Dermis blood vessel endothelial cell (primary cell): ENCODE measurements around the gene GALNT9. TPM values are rescaled to one million over a fixed set of nuclear protein-coding genes. Genes with fewer than 3 reads are reported as not detected.
A peak's percentile ranks its signal among the peaks of the same experiment; 100 is the strongest.

Source experiments
- DNase-seq: peaks from one replicate; pipeline ENCODE4 v3.0.0; 2010
- total RNA-seq: library from RNA; depleted of rRNA; stranded (reverse); fragments of >200 nt; gene quantifications from 2 replicates; pipeline ENCODE4 v1.2.3, GENCODE V29; 2014

Gene GALNT9
- total RNA-seq, 1 donor from 2014 or later, result 0.17 TPM

DNA sequence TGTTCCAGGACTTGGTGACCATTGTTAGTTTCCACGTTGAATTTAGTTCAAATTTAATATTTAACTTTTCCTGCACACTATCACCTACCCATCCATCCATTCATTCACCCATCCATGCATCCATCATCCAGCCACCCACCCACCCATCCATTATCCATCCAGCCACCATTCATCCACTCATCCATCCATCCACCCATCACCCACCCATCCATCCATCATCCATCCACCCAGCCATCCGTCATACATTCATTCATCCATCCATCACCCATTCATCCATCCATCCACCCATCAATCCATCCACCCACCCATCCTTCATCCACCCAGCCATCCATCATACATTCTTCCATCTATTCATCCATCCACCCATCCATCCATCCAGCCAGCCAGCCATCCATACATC lies 163.3 kb downstream of the GALNT9 start:
- DNase-seq, result no peak

DNA sequence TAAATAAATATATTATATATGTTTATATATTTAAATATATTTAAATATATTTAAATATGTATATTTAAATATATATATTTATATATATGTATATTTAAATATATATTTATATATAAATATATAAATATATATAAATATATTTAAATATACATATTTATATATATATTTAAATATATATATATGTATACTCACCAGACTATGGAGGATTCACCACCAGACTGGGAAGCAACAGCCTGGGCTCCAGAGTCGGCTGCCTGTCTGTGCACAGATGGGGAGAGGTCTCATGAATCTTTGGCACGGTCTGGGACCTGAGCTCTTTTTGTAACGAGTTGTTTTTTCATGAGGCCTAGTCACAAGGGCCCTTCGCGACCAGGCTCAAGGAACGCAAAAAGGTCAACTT lies 163.8 kb downstream of the GALNT9 start:
- DNase-seq, result no peak

DNA sequence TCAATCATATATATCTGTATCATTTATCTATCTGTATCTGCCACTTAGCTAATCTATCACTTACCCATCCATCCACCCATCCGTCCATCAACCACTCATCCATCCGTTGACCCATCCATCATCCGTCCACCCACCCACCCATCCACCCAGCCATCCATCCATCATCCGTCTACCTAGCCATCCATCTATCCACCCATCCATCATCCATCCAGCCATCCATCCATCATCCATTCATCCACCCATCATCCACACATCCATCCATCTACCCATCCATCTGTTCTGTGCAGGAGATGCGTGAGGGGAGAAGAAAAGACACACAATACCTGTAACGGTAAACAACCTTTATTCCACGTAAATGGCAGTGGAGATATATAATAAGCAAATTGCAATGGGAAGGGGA lies 165.0 kb downstream of the GALNT9 start:
- no peak for DNase-seq

DNA sequence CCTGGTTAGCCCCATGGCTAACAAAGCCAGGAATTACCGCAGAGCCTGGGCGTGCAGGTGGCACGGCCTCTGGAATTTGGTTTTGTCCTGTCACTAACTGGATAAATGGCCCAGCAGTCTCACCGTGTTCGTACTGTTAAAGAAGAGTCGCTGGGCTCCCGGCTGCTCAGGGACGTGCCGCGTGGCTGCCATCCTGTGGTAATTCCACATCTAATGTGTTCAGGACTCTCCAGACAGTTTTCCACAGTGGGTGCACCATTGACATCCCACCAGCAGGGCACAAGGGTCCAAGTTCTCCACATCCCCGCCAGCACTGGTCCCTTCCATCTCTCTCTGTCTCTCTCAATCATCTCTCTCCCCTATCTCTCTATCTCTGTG lies 165.5 kb downstream of the GALNT9 start:
- no peak for DNase-seq

DNA sequence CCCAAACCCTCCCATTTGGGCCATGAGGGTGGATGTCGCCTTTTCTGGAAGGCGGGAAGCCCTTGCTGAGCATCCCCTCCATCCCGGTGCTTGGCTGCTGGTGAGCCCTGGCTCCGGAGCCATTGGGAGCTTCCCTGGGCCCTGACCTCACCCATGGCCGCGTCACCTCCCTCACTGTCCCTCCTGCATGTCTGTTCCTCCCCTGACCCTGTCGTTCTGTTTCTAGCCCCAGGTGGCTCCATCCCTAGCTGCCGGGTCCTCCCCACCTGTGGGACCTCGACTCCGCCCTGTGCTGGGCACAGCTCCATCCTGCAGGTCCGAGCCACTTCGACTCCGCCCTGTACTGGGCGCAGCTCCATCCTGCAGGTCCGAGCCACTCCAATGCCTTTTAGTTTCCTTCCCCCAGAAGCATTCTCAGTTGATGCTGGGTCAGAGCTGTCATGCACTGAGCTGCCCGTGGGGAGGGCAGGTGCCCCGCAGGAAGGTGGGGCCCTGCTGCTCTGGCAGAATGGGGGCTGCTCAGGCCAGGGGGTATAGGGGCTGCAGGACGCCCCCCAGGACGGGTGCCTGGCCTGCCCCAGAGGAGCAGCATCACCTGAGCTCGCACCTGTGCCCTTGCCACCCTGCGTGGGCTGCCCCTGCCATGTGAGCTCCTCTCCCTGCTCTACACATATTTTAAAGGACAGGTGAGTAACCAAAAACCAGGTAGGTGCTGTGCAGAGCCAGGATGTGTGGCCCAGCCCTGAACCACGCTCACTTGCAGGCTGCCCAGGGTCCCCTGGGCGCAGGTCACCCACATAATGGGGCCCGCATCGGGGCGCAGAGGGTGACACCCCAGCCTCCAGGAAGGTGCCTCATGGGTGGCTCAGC lies 166.1 kb downstream of the GALNT9 start:
- no peak for DNase-seq

DNA sequence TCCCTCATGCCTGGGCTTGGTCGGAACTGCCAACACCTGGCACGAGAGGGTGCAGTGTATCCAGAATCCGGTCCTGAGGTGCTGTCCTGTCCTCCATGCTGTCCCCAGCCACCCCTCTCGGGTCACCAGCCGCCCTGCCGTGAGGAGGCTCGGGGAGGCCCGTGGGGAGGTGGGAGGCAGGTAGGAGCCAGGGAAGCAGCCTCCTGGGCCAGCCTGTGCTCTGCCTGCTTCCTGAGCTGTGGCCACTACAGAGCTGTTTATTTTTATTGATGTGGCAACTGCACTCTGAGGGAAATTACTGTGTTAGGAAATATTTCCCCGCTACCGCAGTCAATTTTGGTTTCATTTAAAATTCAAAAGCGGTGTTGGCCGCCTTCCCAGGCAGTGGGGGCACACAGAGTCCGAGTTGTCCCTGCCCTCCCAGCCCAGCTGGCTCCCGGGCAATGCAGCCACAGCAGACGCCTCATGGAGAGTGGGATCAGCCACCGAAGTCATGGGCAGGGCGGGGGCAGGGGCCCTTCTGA lies 166.8 kb downstream of the GALNT9 start:
- DNase-seq, result peak; percentile 45

DNA sequence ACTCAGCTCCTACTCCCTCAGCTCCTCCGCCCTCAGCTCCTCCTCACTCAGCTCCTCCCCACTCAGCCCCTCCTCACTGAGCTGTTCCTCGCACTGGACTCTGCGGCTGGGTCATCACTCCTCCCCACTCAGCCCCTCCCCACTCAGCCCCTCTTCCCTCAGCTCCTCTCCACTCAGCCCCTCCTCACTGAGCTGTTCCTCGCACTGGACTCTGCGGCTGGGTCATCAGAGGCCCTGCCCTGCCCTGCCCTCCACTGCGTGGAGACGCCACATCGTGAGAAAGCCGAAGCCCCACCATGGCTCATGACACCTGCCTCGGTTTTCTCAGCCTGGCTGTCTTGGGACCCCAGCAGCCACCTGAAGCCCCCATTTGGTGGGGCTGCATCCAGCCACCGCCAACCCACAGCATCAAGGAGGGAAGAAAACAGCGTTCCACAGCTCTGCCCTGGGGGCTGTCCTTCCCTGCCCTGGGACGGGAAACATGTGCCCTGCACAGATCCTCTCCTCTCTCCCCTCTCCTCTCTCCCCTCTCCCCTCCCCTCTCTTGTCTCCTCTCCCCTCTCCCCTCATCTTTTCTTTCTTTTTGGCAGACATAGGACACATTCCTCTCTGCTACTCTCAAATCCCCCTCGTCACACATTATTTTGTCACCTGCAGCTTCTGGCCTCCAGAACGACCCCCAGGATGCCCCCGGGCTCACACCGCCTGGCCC lies 167.4 kb downstream of the GALNT9 start:
- no peak for DNase-seq

DNA sequence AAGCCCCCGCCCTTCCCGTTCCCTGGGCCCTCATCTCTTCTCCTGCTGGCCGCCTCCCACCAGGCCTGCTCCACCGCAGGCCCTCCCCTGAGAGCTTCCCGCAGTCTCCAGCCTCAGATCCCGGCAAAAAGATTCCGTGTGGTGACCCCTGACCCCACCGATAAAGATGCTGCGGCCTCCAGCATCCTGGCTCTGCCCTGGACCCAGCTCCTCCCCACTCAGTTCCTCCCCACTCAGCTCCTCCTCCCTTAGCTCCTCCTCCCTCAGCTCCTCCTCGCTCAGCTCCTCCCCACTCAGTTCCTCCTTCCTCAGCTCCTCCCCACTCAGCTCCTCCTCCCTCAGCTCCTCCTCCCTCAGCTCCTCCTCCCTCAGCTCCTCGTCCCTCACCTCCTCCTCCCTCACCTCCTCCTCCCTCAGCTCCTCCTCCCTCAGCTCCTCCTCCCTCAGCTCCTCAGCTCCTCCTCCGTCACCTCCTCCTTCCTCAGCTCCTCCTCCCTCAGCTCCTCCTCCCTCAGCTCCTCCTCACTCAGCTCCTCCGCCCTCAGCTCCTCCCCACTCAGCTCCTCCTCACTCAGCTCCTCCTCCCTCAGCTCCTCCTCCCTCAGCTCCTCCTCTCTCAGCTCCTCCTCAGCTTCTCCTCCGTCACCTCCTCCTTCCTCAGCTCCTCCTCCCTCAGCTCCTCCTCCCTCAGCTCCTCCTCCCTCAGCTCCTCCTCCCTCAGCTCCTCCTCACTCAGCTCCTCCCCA lies 168.2 kb downstream of the GALNT9 start:
- DNase-seq, result peak; percentile 44

DNA sequence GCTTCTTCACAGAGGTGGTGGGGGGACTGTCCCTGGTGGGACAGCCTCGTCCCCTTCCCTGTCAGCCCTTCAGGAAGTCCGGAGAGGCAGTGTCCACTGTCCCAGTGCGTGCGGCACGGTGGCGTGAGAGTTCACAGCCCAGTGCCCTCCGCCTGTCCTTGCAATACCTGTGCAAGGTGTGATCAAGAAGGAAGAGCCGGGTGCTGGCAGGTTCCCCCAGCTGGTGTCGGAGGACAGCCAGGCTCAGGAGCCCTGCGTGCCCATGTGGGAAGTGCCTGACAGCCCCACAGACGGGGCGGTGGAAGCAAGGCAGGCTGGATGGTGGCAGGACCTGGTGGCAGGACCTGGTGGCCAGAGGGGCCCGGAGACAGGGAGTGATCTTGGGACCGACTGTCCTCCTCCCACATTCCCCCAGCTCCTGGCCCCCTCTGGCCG lies 168.8 kb downstream of the GALNT9 start:
- no peak for DNase-seq

DNA sequence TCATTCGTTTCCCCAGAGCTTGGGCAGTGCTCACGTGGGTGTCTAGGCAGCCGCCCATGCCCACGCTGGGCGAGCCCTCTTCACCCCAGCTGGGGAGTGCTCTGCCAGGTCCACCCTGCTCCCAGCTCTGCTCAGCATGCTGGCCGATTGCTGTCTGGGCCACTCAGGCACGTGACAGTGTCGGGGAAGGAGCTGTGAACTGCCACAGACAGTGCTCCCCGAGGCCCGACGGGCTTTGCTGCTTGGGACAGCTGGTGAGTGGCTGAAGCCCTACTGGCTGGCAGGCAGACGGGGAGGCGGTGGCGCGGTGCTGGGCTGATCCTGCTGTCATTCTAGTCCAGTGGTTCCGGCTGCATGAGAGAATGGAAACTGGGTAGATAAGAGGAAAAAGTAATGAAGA lies 169.4 kb downstream of the GALNT9 start:
- DNase-seq, result no peak

DNA sequence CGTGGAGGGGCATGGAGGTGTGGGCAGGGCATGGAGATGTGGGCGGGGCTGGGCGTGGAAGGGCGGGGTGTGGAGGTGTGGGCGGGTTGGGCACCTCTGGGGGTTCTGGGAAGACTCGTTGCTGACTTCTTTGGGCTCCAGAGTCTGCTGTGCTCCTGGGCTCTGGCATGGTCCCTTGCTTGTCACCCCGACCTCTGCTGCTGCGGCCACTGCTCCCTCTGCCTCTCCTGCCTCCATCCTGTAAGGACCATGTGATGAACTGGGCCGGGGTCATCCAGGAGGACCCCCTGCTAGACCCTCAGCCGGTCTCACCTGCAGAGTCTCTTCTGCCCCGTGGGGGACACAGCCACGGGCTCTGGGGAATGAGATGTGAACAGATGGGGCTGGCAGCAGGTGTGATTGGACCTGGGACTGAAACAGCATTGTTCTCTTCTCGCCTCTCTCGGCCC lies 169.8 kb downstream of the GALNT9 start:
- DNase-seq, result no peak

DNA sequence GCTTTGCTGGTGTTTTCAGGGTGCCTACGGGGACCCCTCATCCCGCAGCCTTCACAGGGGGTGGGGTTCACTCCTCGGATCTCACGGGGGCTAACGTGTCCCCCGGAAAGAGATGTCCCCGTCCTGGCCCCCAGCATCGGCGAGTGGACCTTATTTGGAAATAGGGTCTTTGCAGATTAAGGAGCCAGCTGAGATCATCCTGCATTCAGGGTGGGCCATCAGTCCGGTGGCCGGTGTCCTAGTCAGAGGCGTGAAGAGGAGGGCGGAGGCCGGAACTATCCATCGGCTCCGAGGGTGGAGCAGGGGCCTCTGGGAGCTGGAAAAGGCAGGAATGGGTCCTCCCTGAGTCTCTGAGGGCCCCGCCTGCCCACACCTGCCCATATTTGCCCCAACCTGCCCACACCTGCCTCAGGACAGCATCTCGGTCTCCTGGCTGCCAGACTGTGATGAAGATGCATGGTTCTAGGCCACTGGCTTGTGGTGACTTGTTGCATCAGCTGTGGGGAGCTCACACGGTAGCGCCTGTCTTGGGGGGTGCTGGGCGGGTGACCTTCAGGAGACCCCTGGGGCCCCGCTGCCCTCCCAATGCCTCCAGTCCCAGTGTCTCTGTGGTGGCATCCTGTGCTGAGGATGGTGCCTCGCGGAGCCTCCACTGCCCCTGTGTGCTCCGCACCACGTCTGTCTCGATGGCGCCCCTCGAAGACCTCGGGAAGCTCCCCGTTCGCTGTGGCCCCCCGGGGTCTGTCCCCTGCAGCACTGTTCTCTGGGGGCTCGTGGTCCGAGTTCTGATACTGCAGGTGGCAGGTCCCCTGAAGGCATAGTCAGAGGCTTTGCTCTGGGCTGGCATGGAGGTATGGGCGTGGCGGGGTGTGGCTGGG lies 170.5 kb downstream of the GALNT9 start:
- no peak for DNase-seq

DNA sequence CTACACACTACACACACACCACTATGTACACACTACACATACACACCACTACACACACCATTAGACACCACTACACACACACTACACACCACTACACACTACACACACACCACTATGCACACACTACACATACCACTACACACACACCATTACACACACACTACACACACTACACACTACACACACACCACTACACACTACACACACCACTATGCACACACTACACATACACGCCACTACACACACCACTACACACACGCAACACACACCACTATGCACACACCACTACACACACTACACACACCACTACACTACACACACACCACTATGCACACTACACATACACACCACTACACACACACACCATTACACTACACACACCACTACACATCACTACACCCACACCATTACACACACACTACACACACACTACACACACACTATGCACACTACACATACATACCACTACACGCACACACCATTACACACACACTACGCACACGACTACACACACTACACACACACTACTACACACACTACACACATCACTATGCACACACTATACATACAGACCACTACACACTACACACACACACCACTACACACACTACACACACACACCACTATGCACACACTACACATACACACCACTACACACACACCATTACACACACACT lies 171.5 kb downstream of the GALNT9 start:
- DNase-seq, result no peak

DNA sequence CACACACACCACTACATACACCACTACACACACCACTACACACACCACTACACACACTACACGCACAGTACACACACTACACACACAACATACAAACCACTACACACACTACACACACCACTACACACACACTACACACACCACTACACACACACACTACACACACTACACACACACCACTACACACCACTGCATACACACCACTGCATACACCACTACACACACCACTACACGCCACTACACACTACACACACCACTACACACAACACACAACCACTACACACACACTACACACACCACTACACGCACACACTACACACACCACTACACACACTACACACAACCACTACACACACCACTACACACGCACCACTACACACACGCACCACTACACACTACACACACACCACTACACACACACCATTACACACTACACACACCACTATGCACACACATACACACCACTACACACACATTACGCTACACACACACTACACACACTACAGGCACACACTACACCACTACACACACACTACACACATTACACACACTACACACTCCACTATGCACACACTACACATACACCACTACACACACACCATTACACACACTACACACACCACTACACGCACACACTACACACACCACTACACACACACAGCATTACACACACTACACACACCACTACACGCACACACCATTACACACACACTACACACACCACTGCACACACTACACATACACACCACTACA lies 172.6 kb downstream of the GALNT9 start:
- DNase-seq, result no peak

DNA sequence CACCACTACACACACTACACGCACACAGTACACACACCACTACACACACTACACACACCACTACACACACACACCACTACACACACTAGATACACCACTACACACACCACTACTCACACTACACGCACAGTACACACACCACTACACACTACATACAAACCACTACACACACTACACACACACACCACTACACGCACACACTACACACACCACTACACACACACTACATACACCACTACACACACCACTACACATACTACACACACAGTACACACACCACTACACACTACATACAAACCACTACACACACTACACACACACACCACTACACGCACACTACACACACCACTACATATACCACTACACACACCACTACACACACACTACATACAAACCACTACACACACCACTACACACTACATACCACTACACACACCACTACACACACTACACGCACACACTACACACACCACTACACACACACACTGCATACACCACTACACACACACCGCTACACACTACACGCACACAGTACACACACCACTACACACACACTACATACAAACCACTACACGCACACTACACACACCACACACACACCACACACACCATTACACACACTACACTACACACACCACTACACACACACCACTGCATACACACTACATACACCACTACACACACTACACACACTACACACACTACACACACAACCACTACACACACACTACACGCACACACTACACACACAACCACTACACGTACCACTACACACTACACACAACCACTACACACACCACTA lies 173.4 kb downstream of the GALNT9 start:
- DNase-seq, result no peak

DNA sequence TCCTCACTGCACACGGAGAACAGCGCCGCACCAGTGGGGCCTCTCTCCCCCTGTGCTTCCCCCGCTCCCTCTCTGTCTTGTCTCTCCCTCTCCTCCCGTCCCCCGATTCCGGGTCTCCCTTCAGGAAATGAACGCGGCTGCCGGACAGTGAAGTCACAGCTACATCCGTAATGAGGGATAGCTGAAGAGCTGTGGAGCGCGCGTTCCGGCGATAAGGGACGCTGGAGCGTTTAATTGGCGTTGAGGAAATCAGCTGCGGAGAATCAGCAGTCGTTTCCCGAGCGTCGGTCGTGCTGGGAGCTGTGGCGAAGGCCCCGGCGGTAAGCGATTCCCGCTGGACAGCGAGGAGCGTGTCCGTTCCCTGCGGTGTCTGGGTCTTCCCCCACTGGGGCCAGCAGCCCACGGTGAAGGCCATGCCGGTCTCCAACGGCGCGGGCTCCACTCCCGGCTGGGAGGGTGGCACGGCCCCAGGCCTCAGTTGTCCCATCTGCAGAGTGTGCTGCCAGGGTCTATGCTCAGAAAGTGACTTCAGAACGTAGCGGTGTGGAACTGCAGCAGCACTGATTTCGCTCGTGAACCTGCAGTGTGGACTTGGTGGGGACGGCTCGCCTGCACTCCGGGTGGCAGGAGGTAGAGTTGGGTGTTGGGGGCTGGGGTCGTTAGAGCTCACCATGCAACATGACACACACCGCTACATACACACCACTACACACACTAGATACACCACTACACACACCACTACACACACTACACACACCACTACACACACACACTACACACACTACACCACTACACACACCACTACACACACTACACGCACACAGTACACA lies 174.2 kb downstream of the GALNT9 start:
- peak; percentile 17 for DNase-seq

DNA sequence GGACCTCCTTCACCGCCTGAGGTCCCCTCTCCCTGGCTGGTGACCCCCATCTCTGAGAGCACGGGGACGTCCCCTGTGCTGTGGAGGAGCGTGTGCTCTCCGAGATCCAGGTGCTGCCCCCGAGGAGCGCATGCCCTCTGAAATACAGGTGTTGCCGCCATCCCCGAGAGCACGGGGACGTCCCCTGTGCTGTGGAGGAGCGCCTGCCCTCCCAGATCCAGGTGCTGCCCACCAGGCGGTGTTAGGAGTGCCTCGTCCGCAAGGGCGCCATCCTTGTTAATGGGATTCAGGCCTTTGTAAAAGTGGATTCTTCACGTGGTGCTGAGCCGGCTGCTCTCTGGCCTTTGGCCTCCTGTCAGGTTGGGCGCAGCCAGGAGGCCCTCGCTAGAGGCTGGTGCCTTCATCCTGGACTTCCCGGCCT lies 175.0 kb downstream of the GALNT9 start:
- no peak for DNase-seq

DNA sequence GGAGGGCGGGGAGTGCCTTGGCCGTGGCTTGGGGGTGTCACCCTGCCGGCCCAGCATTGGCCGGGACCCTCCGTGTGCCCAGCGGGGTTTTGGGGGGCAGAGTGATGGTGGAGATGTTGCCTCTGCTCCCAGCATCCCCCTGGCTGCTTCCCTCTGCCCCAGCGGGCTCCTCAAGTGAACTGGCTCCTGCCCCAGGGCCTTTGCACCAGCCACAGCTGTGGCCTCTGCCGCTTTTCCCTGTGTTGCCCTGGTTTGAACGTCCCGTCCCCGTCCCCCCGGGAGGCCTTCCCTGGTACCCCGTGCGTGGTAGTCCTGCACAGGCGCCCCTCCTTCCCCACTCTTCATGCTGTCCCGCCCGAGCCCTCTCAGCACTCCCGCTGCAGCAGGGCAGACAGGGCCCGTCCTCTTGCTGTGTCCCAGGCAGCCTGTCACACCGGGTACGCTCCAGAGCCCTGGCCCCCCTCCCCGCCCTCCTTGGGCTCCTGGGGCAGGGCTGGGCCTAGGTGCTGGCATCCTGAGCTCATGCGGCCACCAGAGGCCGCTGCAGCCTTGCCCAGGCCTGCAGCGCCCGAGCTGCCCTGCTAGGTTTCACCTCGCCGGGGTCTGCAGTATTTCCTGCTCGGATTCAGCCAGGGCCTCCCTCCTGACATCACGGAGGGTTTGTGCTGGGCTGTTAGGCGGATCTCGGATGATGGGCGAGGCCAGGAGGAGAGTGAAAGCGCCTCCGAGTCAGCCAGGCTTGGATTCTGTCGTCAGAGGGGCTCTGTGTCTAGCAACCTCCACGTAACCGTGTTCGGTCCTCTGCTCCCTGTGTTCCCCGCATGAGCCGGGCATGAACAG lies 175.7 kb downstream of the GALNT9 start:
- DNase-seq, result peak; percentile 82
